GM21576 (cell line): ENCODE measurements around the gene UFSP1.
A peak's percentile ranks its signal among the peaks of the same experiment; 100 is the strongest.
"Not testable (repeated sequence)": the region's sequence is repeated elsewhere in the genome, so short reads cannot be mapped to it uniquely, and the experiment has no call there.

Experiments used
- ATAC-seq: cut with Tn5 transposase; IDR thresholded peaks from one replicate; pipeline ENCODE4 v1.9.1; 2021; ENCODE audit warnings: mild to moderate bottlenecking, moderate library complexity; ENCODE audit not compliant: unreplicated experiment

UFSP1 gene

DNA sequence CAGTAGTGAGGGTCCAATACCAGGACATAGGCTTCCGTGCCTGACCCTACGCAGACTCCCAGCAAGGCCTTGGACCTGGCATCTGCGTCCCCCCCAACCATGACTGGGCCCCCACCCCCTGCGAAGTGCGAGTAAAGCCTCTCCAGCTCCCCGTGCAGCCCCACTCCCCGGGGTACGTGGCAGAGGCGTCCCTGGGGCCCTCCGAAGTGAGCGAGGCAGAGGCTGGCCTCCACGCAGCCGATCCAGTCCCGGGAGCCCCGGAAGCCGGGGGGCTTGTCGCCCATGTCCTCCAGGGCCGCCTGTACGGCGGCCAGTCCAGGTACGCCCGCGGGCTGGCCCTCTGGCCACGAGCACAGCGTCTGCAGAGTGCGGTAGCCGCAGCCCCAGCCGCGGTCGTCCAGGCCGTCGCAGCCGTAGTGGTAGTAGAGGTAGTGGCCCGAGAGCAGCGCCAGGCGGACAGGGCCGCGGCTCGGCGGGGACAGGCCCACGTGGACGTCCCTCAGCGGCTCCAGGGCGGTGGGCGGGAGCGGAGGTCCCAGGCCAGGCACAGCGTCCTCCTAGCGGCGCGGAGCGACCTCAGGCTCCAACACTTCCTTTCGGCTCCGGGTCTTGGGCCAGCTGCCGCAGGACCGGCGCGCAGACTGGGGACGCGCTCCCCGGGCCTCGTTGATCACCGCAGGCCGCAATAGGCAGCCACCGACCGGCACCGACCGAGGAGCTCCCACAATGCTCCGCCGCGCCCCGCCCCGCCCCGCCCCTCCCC, at the start of gene UFSP1:
TSS of gene UFSP1 (minus strand) at position 728 of the 763 bp plus-strand sequence. CDS start at position 284, 444 bp downstream.
- ATAC-seq: peak; percentile 16

GRCh38 chr7:100936167-100936566, 46.7 kb upstream of the UFSP1 start:
- not testable (repeated sequence) for ATAC-seq

DNA sequence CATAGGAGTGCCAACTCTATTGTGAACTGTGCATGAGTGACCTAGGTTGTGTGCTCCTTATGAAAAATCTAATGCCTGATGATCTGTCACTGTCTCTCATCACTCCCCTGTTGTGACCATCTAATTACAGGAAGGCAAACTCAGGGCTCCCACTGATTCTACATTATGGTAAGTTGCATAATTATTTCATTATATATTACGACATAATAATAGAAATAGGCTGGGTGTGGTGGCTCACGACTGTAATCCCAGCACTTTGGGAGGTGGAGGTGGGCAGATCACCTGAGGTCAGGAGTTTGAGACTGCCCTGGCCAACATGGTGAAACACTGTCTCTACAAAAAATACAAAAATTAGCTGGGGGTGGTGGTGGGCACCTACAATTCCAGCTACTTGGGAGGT, 45.9 kb upstream of the UFSP1 start:
- ATAC-seq: not testable (repeated sequence)

GRCh38 chr7:100933734-100934133, 44.2 kb upstream of the UFSP1 start:
- no peak for ATAC-seq

DNA sequence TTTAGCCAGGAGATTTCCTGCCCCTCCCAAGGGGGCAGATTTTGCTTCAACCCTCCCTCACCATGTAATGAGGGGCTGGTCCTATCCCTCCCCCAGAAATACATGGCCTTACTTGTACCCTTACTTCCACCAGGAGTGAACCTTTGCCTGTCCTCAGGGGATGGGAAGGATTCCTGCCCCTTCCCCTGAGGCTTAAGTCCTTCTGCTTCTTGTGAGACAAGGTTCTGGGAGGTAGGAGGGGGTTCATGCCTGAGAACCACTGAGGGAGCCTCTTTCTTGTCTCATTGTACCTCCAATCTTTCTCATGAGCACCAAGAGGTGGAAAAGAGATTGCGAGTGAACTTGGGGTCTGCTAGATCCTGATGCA, 40.3 kb upstream of the UFSP1 start:
- ATAC-seq: no peak

- not testable (repeated sequence) for ATAC-seq
These were observed 34.1 kb upstream of the UFSP1 start for GRCh38 chr7:100923616-100924015.

GRCh38 chr7:100921039-100921438, 31.5 kb upstream of the UFSP1 start:
- no peak for ATAC-seq

DNA sequence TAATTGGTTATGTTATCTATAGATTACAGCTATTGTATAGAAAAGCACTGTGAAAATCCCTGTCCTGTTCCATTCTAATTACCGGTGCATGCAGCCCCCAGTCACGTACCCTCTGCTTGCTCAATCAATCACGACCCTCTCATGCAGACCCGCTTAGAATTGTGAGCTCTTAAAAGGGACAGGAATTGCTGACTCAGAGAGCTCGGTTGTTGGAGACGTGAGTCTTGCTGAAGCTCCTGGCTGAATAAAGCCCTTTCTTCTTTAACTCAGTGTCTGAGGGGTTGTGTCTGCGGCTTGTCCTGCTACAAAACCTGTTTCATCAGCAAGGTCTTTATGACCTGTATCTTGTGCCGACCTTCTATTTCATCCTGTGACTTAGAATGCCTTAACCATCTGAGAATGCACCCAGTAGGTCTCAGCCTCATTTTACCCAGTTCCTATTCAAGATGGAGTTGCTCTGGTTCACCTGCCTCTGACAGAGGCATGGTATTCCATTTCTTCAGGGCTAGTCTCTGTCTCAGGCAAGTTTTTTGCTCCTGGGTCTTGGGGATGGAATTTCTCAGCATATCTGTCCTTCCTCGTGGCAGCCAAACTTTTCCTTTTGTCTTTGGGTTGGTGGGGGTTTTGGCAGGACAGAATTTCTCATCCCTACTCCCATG, 30.4 kb upstream of the UFSP1 start:
- not testable (repeated sequence) for ATAC-seq

DNA sequence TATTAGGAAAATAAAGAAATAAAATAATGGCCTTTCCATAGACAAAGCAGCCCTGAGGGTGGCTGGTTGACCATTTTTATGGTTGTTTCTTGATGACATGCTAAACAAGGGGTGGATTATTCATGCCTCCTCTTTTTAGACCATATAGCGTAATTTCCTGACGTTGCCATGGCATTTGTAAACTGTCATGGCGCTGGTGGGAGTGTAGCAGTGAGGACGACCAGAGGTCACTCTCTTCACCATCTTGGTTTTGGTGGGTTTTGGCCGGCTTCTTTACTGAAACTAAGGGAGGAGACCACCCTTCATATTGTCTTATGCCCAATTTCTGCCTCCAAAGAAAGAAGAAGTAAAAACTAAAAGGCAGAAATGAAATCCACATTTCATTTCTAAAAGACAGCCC, 29.8 kb upstream of the UFSP1 start:
- not testable (repeated sequence) for ATAC-seq

DNA sequence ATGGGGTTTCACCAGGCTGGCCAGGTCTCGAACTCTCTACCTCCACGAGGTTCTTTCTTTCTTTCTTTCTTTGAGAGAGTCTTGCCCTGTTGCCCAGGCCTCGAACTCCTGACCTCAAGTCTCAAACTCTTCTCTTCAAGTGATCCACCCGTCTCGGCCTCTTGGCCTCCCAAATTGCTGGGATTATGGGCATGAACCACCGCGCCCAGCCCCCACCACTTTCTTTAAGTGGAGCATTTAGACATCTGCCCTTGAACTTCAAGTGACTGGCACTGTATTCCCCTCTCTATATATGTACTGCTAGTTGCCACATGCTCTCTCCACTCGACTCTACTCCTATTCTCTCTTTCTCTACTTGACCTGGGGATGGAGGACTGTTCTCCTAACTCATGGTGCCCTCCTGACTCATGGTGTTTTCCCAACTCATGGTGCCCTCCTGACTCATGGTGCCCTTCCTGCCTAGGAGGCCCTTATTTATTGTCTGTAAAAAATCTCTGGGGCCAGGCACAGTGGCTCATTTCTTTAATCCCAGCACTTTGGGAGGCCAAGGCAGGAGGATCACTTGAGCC, 25.4 kb upstream of the UFSP1 start:
- no peak for ATAC-seq

GRCh38 chr7:100914208-100914878, 24.8 kb upstream of the UFSP1 start:
- ATAC-seq: no peak

- no peak for ATAC-seq
These were observed 22.0 kb upstream of the UFSP1 start for GRCh38 chr7:100911484-100911883.

DNA sequence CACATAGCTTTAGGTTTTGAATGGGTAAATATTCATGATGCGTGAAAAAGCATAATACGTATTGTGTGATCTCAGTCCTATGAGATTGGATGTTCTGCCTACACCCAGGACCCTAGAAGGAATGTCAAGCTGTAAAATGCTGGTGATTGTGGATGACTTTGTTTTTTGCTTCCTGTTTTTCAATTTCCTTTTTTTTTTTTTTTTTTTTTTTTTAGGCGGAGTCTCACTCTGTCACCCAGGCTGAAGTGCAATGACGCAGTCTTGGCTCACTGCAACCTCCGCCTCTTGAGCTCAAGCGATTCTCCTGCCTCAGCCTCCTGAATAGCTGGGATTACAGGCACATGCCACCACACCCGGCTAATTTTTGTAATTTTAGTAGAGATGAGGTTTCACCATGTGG, 20.9 kb upstream of the UFSP1 start:
- not testable (repeated sequence) for ATAC-seq

- no peak for ATAC-seq
These were observed 19.0 kb upstream of the UFSP1 start for GRCh38 chr7:100908512-100908911.

DNA sequence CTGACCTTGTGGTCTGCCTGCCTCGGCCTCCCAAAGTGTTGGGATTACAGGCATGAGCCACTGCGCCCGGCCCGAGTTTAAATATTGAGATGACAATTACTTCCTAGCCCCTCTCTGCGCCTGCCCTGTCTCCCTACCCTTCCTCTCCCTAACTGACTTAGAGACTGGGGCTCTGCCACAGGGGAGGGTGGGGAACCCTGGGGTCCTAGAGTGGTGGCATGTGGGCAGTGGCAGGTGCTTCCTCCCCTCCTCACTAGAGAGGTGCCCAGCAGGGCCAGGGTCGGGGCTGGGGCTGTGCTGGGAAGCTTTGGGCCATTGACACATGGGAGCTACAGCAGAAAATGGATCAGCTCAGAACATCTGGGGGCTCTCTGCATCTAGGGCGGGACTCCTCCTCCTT, 13.1 kb upstream of the UFSP1 start:
- ATAC-seq: no peak

DNA sequence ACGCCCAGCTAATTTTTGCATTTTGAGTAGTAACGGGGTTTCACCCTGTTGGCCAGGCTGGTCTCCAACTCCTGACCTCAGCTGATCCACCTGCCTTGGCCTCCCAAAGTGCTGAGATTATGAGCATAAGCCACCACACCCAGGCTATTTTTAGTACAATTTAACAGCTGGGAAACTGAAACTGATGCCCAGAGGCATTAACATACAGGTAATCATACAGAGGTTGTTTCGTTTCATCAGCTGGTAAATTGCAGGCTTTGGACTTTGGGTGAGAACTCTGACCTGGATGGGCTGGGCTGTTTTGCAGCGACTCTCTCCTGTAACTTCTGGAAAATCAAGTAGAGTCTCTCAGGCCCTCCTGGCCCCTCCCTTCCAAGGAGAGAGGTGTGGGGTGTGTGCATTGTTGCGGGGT, 12.4 kb upstream of the UFSP1 start:
- ATAC-seq: no peak

GRCh38 chr7:100900978-100901377, 11.5 kb upstream of the UFSP1 start:
- no peak for ATAC-seq

DNA sequence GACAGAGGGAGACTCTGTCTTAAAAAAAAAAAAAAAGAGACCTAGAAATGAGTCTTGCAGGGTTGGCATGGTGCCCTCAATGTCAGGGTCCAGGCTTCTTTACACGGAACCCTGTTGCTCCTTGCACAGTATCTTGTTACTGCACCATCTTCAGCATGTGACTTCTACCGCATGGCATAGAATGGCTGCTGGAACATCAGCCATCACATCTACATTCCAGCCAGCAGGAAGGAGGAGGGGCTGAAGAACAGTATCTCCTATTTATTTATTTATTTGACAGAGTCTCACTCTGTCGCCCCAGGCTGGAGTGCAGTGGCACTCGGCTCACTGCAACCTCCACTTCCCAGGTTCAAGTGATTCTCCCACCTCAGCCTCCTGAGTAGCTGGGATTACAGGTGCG, 9.9 kb upstream of the UFSP1 start:
- ATAC-seq: no peak

- ATAC-seq: no peak
These were observed 8.4 kb upstream of the UFSP1 start for GRCh38 chr7:100897772-100898454.

DNA sequence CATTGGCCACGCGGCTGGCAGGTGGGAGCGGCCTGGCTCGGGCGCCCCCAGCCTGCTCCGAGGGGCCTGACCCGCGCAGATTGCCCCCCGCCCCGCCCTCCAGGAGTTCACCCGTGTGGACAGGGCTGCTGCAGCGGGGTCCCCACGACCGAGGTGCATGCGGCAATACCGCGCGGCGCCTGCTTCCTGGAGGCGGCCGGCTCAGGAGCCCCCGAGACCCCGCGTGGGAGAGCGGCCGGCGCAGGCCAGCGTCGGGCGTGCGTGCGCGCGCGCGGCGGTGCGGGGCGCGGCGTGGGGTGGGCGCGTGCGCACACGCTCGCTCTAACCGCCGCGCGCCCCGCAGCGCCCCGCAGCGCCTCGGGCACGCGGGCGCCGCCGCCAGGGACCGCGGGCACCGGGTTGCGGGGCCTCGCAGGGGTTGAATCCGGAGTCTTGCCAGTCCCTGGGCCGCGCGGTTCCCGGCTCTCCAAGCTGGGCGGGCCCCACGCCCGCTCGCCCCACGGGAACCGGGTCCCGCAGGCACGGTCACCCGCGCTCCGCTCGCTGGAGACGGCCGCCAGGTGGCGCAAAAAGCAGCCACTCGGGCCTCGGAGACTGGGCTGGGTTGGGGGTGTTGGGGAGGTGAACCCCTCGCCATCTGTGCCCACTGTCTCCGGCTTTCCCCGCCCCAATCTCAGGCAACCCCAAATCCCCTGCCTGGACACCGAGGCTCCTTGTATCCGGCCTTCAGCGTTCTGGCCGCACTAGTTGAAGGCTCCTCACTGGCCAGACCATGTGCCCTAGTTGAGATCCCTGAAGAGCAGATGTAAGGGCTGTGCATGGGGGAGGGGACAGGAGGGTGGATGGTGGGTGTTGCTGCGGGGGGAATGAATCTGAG, 7.5 kb upstream of the UFSP1 start:
- no peak for ATAC-seq
